Right lobe of liver (tissue), 4 donors: ENCODE measurements around the gene MYO9A.

ENCODE experiments used
- POLR2A ChIP-seq: fragments of 450-650 bp; IDR thresholded peaks from one replicate; pipeline ENCODE4 v1.6.1; 2017; ENCODE audit warnings: antibody characterized with exemption, mild to moderate bottlenecking
- TF ChIP-seq, protein P1 (sequence below), 4 donors: fragments of 200-600 bp in 3 of 4; fragments of 450-650 bp in 1 of 4; IDR thresholded peaks; one replicate each; pipeline versions ENCODE4 v1.5.1 to v1.8.0; 2016 to 2022; ENCODE audit warnings: antibody characterized with exemption in 4 of 4, mild to moderate bottlenecking in 2 of 4
- donor health status: DM: no; HTN: no; CAD: no.
- donor health status: DM: no; HTN: no; CAD: no.
- donor health status: DM: no; HTN: yes; CAD: no.

GRCh38 chr15:72034351-72034750 is 83.6 kb downstream of the MYO9A start:
- TF ChIP-seq, protein P1, sequence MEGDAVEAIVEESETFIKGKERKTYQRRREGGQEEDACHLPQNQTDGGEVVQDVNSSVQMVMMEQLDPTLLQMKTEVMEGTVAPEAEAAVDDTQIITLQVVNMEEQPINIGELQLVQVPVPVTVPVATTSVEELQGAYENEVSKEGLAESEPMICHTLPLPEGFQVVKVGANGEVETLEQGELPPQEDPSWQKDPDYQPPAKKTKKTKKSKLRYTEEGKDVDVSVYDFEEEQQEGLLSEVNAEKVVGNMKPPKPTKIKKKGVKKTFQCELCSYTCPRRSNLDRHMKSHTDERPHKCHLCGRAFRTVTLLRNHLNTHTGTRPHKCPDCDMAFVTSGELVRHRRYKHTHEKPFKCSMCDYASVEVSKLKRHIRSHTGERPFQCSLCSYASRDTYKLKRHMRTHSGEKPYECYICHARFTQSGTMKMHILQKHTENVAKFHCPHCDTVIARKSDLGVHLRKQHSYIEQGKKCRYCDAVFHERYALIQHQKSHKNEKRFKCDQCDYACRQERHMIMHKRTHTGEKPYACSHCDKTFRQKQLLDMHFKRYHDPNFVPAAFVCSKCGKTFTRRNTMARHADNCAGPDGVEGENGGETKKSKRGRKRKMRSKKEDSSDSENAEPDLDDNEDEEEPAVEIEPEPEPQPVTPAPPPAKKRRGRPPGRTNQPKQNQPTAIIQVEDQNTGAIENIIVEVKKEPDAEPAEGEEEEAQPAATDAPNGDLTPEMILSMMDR (IDR thresholded peaks at IDR 0.05) = no peak
- no peak for TF ChIP-seq POLR2A
